A549 (cell line): Measurements from ENCODE around the gene PRKG1. TPM values are rescaled to one million over a fixed set of nuclear protein-coding genes. Genes with fewer than 3 reads are reported as not detected.
"Not testable (repeated sequence)": the region's sequence is repeated elsewhere in the genome, so short reads cannot be mapped to it uniquely, and the experiment has no call there.

ENCODE experiments used
- ATAC-seq, 2 experiments: fragments of 200-7000 bp in 1 of 2; fragments of >200 bp in 1 of 2; cut with Nextera tagmentation in 1 of 2; cut with Tn5 transposase in 1 of 2; 3 replicates each; pipeline versions ENCODE4 v1.8.0 to v1.9.1; 2018 to 2020; ENCODE audit warnings: mild to moderate bottlenecking in 1 of 2, moderate library complexity in 1 of 2
- CTCF ChIA-PET: fragments of 300-600 bp; sonication (Branson Sonifier 250); formaldehyde crosslinking; extraction: SDS; loops from one replicate; lab custom pipeline; 2021; ENCODE audit warnings: antibody characterized with exemption, inconsistent platforms; lab: Yijun Ruan, JAX
- POLR2A ChIA-PET: fragments of 350-600 bp; formaldehyde crosslinking; extraction: SDS; loops from one replicate; lab custom pipeline; 2021; ENCODE audit warnings: antibody characterized with exemption, inconsistent platforms; lab: Yijun Ruan, JAX
- DNase-seq, 2 experiments: peaks; one replicate each; pipeline versions ENCODE4 v3.0.0 to v3.0.0-alpha.2; 2011 to 2016; ENCODE audit warnings: low read depth in 1 of 2, low spot score in 1 of 2
- FAIRE-seq: peaks from 2 replicates; lab custom pipeline; 2011; peaks lifted over from hg19 to GRCh38; lab: Jason Lieb, UNC
- H3K27ac ChIP-seq, 2 experiments: fragments of >200 bp; sonication (Bioruptor Twin); formaldehyde crosslinking; 3 replicates each; pipeline ENCODE4 v1.5.1; 2016 to 2017
- H3K4me1 ChIP-seq: fragments of >200 bp; sonication (Bioruptor Twin); formaldehyde crosslinking; 3 replicates; pipeline ENCODE4 v1.6.1; 2016
- H3K4me2 ChIP-seq: fragments of >200 bp; sonication (Bioruptor Twin); formaldehyde crosslinking; 3 replicates; pipeline ENCODE4 v1.6.1; 2016
- H3K4me3 ChIP-seq: fragments of >200 bp; sonication (Bioruptor Twin); formaldehyde crosslinking; 3 replicates; pipeline ENCODE4 v1.5.1; 2016
- H3K9me3 ChIP-seq: fragments of >200 bp; sonication (Bioruptor Twin); formaldehyde crosslinking; 3 replicates; pipeline ENCODE4 v1.6.1; 2016
- CHD2 ChIP-seq: fragments of 150-350 bp; IDR thresholded peaks from 2 replicates; pipeline ENCODE4 v1.6.1; 2014; ENCODE audit warnings: low read length; ENCODE audit not compliant: partially characterized antibody
- E2F6 ChIP-seq: IDR thresholded peaks from 2 replicates; pipeline ENCODE4 v1.6.1; 2012; ENCODE audit warnings: low read depth, borderline replicate concordance
- EHMT2 ChIP-seq: fragments of 200-600 bp; sonication (generic); IDR thresholded peaks from 2 replicates; pipeline ENCODE4 v1.6.1; 2016; ENCODE audit warnings: antibody characterized with exemption, low read depth, mild to moderate bottlenecking, moderate library complexity
- FOSL2 ChIP-seq, 2 experiments: fragments of 450-650 bp in 1 of 2; fragments of >200 bp in 1 of 2; sonication (Bioruptor Twin) in 1 of 2; formaldehyde crosslinking; IDR thresholded peaks; 2 replicates each; pipeline versions ENCODE4 v1.5.0 to v1.6.1; 2016 to 2020; ENCODE audit warnings: mild to moderate bottlenecking in 1 of 2, moderate library complexity in 1 of 2
- HOXA7 ChIP-seq: fragments of 250-450 bp; sonication (Bioruptor Pico); IDR thresholded peaks from 2 replicates; pipeline ENCODE4 v1.5.0; 2020; ENCODE audit warnings: mild to moderate bottlenecking, moderate library complexity
- JUN ChIP-seq, 2 experiments: fragments of >200 bp; sonication (Bioruptor Twin); formaldehyde crosslinking; IDR thresholded peaks; 2 replicates in 1 of 2; 3 replicates in 1 of 2; pipeline ENCODE4 v1.6.1; 2016 to 2017
- KDM5A ChIP-seq: fragments of 200-600 bp; sonication (generic); IDR thresholded peaks from 2 replicates; pipeline ENCODE4 v1.6.1; 2016; ENCODE audit warnings: antibody characterized with exemption, mild to moderate bottlenecking
- MAFK ChIP-seq: fragments of 450-650 bp; IDR thresholded peaks from 2 replicates; pipeline ENCODE4 v1.6.1; 2014; ENCODE audit not compliant: partially characterized antibody
- NFE2L2 ChIP-seq: fragments of 150-350 bp; conservative IDR thresholded peaks from 2 replicates; pipeline ENCODE4 v1.6.1; 2014; ENCODE audit warnings: low read length
- RAD21 ChIP-seq, 2 experiments: fragments of >200 bp in 1 of 2; sonication (Bioruptor Twin) in 1 of 2; formaldehyde crosslinking in 1 of 2; IDR thresholded peaks in 1 of 2; conservative IDR thresholded peaks in 1 of 2; 2 replicates in 1 of 2; 3 replicates in 1 of 2; pipeline ENCODE4 v1.6.1; 2012 to 2018; ENCODE audit warnings: inconsistent platforms in 1 of 2
- RARB ChIP-seq: fragments of 250-450 bp; sonication (Bioruptor Pico); IDR thresholded peaks from 2 replicates; pipeline ENCODE4 v1.8.0; 2021; ENCODE audit warnings: mild to moderate bottlenecking, moderate library complexity
- RNF2 ChIP-seq: fragments of 200-600 bp; sonication (generic); IDR thresholded peaks from 2 replicates; pipeline ENCODE4 v1.6.1; 2016; ENCODE audit warnings: low read depth, mild to moderate bottlenecking, antibody characterized with exemption, moderate library complexity, borderline replicate concordance
- SMC3 ChIP-seq: fragments of >200 bp; sonication (Bioruptor Twin); formaldehyde crosslinking; IDR thresholded peaks from 3 replicates; pipeline ENCODE4 v1.6.1; 2018; ENCODE audit warnings: inconsistent platforms
- SREBF2 ChIP-seq: fragments of 450-650 bp; IDR thresholded peaks from 2 replicates; pipeline ENCODE4 v1.6.1; 2014; ENCODE audit warnings: mild to moderate bottlenecking, moderate library complexity
- TFCP2L1 ChIP-seq: fragments of 250-450 bp; sonication (Bioruptor Pico); IDR thresholded peaks from 2 replicates; pipeline ENCODE4 v1.5.0; 2021; ENCODE audit warnings: mild to moderate bottlenecking
- ZSCAN20 ChIP-seq: fragments of 250-450 bp; sonication (Bioruptor Pico); IDR thresholded peaks from 2 replicates; pipeline ENCODE4 v1.8.0; 2022; ENCODE audit warnings: mild to moderate bottlenecking, moderate library complexity
- whole genome bisulfite sequencing: methylation state at CpG from one replicate; pipeline ENCODE4 v1.1.6; 2017; ENCODE audit errors: missing lambda C conversion rate; 5-methylcytosine and 5-hydroxymethylcytosine counted together
- polyA plus RNA-seq, 4 experiments: library from polyadenylated mRNA; depleted of rRNA in 3 of 4; stranded (reverse); fragments of >200 nt; fragmentation: RNase III in 1 of 4; extraction: RNeasy Plus Mini Kit Qiagen cat#74134 plus additional on column Dnase treatment in 1 of 4; gene quantifications; 2 replicates in 3 of 4; 3 replicates in 1 of 4; pipeline ENCODE4 v1.2.3, GENCODE V29; 2011 to 2017
- TF ChIP-seq, protein P1 (sequence below): fragments of >200 bp; sonication (Bioruptor Twin); formaldehyde crosslinking; IDR thresholded peaks from 3 replicates; pipeline ENCODE4 v1.5.1; 2016

PRKG1 gene
- polyA plus RNA-seq, 2 of the 4 experiments (the other 2 are of a cell fraction), result not detected

GRCh38 chr10:51386248-51386885, 312.1 kb downstream of the PRKG1 start:
- FAIRE-seq (no peak), ATAC-seq (no peak), DNase-seq (no peak)
- Histone ChIP-seq H3K4me1 (no peaks in the 10 kb centered on the region), H3K4me3 (no peak overlapping the region), H3K27ac (no peak overlapping the region), H3K4me2 (no peak overlapping the region), H3K9me3 (no peaks in the 10 kb centered on the region)
- ChIA-PET POLR2A (no interaction called here), CTCF (interaction anchor here (0.8 kb wide), 1 partner anchor 573 kb away, joined by 6 read pairs; no protein-coding TSS in a partner anchor)
- 0% methylated on average over 3 of the region's 3 CpGs for WGBS
- TF ChIP-seq CHD2, result no peak
- TF ChIP-seq SREBF2, result no peak
- TF ChIP-seq MAFK, result no peak
- no peak for TF ChIP-seq FOSL2 (IDR thresholded peaks at IDR 0.05)
- TF ChIP-seq FOSL2 (CRISPR knock-in tag; IDR thresholded peaks at IDR 0.05), result no peak
- TF ChIP-seq ZSCAN20 (CRISPR knock-in tag), result no peak
- no peak for TF ChIP-seq E2F6

GRCh38 chr10:51389415-51390321, 315.4 kb downstream of the PRKG1 start:
- ATAC-seq (peak in 1 of 2 experiments; percentile 87; a peak in 3 of 6 replicates), DNase-seq (peak in 1 of 2 experiments; percentile 48), FAIRE-seq (no peak)
- Histone ChIP-seq H3K4me3 (no peak overlapping the region), H3K4me2 (no peak overlapping the region), H3K27ac (no peak overlapping the region), H3K9me3 (no peaks in the 10 kb centered on the region), H3K4me1 (no peaks in the 10 kb centered on the region)
- ChIA-PET POLR2A (no interaction called here), CTCF (interaction anchor here (0.6 to 2.3 kb wide), 11 partner anchors 9 to 826 kb away, joined by 3 to 13 read pairs (median 4); no protein-coding TSS in a partner anchor)
- WGBS, result 3% methylated on average over 3 of the region's 3 CpGs
- TF ChIP-seq HOXA7 (CRISPR knock-in tag) (no peak), MAFK (no peak), KDM5A (no peak), EHMT2 (no peak), RNF2 (no peak), NFE2L2 (no peak), ZSCAN20 (CRISPR knock-in tag) (no peak), RARB (no peak), JUN (IDR thresholded peaks at IDR 0.05) (no peak), RAD21 (conservative IDR thresholded peaks at IDR 0.05 in 1 of 2, IDR thresholded peaks at IDR 0.05 in 1 of 2) (peak; percentile 61 to 71), TFCP2L1 (no peak), E2F6 (no peak), SMC3 (peak; percentile 47)
- TF ChIP-seq, protein P1, sequence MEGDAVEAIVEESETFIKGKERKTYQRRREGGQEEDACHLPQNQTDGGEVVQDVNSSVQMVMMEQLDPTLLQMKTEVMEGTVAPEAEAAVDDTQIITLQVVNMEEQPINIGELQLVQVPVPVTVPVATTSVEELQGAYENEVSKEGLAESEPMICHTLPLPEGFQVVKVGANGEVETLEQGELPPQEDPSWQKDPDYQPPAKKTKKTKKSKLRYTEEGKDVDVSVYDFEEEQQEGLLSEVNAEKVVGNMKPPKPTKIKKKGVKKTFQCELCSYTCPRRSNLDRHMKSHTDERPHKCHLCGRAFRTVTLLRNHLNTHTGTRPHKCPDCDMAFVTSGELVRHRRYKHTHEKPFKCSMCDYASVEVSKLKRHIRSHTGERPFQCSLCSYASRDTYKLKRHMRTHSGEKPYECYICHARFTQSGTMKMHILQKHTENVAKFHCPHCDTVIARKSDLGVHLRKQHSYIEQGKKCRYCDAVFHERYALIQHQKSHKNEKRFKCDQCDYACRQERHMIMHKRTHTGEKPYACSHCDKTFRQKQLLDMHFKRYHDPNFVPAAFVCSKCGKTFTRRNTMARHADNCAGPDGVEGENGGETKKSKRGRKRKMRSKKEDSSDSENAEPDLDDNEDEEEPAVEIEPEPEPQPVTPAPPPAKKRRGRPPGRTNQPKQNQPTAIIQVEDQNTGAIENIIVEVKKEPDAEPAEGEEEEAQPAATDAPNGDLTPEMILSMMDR, result peak; percentile 62

DNA sequence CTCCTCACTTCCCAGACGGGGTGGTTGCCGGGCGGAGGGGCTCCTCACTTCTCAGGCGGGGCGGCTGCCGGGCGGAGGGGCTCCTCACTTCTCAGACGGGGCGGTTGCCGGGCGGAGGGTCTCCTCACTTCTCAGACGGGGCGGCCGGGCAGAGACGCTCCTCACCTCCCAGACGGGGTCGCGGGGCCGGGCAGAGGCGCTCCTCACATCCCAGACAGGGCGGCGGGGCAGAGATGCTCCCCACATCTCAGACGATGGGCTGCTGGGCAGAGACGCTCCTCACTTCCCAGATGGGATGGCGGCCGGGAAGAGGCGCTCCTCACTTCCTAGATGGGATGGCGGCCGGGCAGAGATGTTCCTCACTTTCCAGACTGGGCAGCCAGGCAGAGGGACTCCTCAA, 318.7 kb downstream of the PRKG1 start:
- DNase-seq, H3K27ac ChIP-seq, FAIRE-seq, POLR2A ChIA-PET, H3K4me3 ChIP-seq, ATAC-seq, CTCF ChIA-PET, H3K9me3 ChIP-seq, H3K4me1 ChIP-seq, H3K4me2 ChIP-seq: not testable (repeated sequence)
- WGBS, result no CpG with 5 or more reads among the region's 29 CpGs
